B cell (primary cell): Measurements from ENCODE around the gene MGARP. TPM values are rescaled to one million over a fixed set of nuclear protein-coding genes. Genes with fewer than 3 reads are reported as not detected.
"Not testable (repeated sequence)": the region's sequence is repeated elsewhere in the genome, so short reads cannot be mapped to it uniquely, and the experiment has no call there.

ENCODE experiments used
- ATAC-seq: fragments of 200-7000 bp; cut with Tn5 transposase; one replicate; pipeline ENCODE4 v1.10.0; 2021; ENCODE audit warnings: low read depth, mild to moderate bottlenecking, moderate number of reproducible peaks, moderate library complexity
- CTCF ChIA-PET: fragments of 350-600 bp; sonication (Branson Sonifier 250); formaldehyde crosslinking; loops from one replicate; lab custom pipeline; 2021; ENCODE audit warnings: antibody characterized with exemption, inconsistent platforms; lab: Charles Lee
- POLR2A ChIA-PET: fragments of 350-600 bp; sonication (Branson Sonifier 250); formaldehyde crosslinking; loops from one replicate; lab custom pipeline; 2021; ENCODE audit warnings: antibody characterized with exemption; lab: Charles Lee
- DNase-seq: peaks from one replicate; pipeline ENCODE4 v3.0.0; 2013
- H2AFZ ChIP-seq: 2 replicates; pipeline ENCODE4 v1.6.1; 2012; ENCODE audit warnings: mild to moderate bottlenecking, low read depth, low read length; ENCODE audit not compliant: insufficient read depth, poor library complexity, severe bottlenecking
- H3K27ac ChIP-seq, 2 donors: 1 replicate in 1 of 2; 2 replicates in 1 of 2; pipeline ENCODE4 v1.5.1; 2012 to 2013; ENCODE audit warnings: low read length in 2 of 2, mild to moderate bottlenecking in 2 of 2, moderate library complexity in 1 of 2
- H3K27me3 ChIP-seq, 4 experiments: fragments of 200-600 bp in 1 of 4; sonication (generic) in 1 of 4; replicated peaks in 1 of 4; 1 replicate in 2 of 4; 2 replicates in 2 of 4; pipeline versions ENCODE4 v1.6.1 to v1.7.0; 2013 to 2016; ENCODE audit warnings: low read length in 3 of 4, mild to moderate bottlenecking in 2 of 4, mixed read lengths in 1 of 4, moderate library complexity in 1 of 4; ENCODE audit not compliant: insufficient read depth in 4 of 4, control insufficient read depth in 3 of 4; ENCODE audit errors: control extremely low read depth in 1 of 4
- H3K36me3 ChIP-seq, 2 experiments: replicated peaks in 1 of 2; 1 replicate in 1 of 2; 2 replicates in 1 of 2; pipeline versions ENCODE4 v1.6.1 to v1.7.1; 2013; ENCODE audit warnings: low read length in 1 of 2; ENCODE audit not compliant: insufficient read depth in 2 of 2, control insufficient read depth in 1 of 2; ENCODE audit errors: control extremely low read depth in 1 of 2, extremely low read depth in 1 of 2
- H3K4me1 ChIP-seq, 2 donors: fragments of 200-600 bp in 1 of 2; sonication (generic) in 1 of 2; 1 replicate in 1 of 2; 2 replicates in 1 of 2; pipeline versions ENCODE4 v1.5.1 to v1.6.1; 2013 to 2017; ENCODE audit warnings: low read length in 2 of 2; ENCODE audit not compliant: control insufficient read depth in 2 of 2, insufficient read depth in 2 of 2
- H3K4me2 ChIP-seq: replicated peaks from 2 replicates; pipeline ENCODE3; 2012; ENCODE audit warnings: mild to moderate bottlenecking, low read depth, low read length; ENCODE audit not compliant: poor library complexity, severe bottlenecking
- H3K4me3 ChIP-seq, 5 experiments: fragments of 200-600 bp in 1 of 5; sonication (generic) in 1 of 5; 1 replicate in 3 of 5; 2 replicates in 2 of 5; pipeline versions ENCODE4 v1.5.1 to v1.7.0; 2011 to 2016; ENCODE audit warnings: low read length in 4 of 5, mild to moderate bottlenecking in 4 of 5, low read depth in 2 of 5, control low read depth in 1 of 5, moderate library complexity in 1 of 5; ENCODE audit not compliant: insufficient read depth in 1 of 5; ENCODE audit errors: control extremely low read depth in 1 of 5, extremely low read depth in 1 of 5
- H3K79me2 ChIP-seq: fragments of 200-600 bp; sonication (generic); one replicate; pipeline ENCODE4 v1.6.0; 2016; ENCODE audit warnings: low read length; ENCODE audit not compliant: control insufficient read depth, insufficient read depth
- H3K9ac ChIP-seq: fragments of 200-600 bp; sonication (generic); 2 replicates; pipeline ENCODE4 v1.6.1; 2017; ENCODE audit warnings: mild to moderate bottlenecking, low read length, moderate library complexity
- H3K9me3 ChIP-seq, 3 donors: one replicate each; pipeline versions ENCODE4 v1.6.1 to v1.7.1; 2013; ENCODE audit warnings: low read length in 2 of 3; ENCODE audit not compliant: control insufficient read depth in 2 of 3, insufficient read depth in 1 of 3; ENCODE audit errors: control extremely low read depth in 1 of 3
- H4K20me1 ChIP-seq: 2 replicates; pipeline ENCODE4 v1.6.0; 2012; ENCODE audit warnings: mild to moderate bottlenecking, low read length; ENCODE audit not compliant: insufficient read depth, control insufficient read depth, poor library complexity, severe bottlenecking
- H3K27ac Mint-ChIP-seq: one replicate; pipeline ENCODE4 v1.8.0; 2021; ENCODE audit warnings: mixed read lengths
- H3K27me3 Mint-ChIP-seq: one replicate; pipeline ENCODE4 v1.8.0; 2021; ENCODE audit warnings: mixed read lengths
- H3K4me1 Mint-ChIP-seq: one replicate; pipeline ENCODE4 v1.8.0; 2021; ENCODE audit warnings: mixed read lengths
- H3K4me3 Mint-ChIP-seq: one replicate; pipeline ENCODE4 v1.8.0; 2021; ENCODE audit warnings: mixed read lengths
- H3K9me3 Mint-ChIP-seq: one replicate; pipeline ENCODE4 v1.8.0; 2022; ENCODE audit warnings: mixed read lengths; ENCODE audit not compliant: insufficient read depth
- EZH2 ChIP-seq: IDR thresholded peaks from 2 replicates; pipeline ENCODE4 v1.6.1; 2012; ENCODE audit warnings: borderline replicate concordance, low read depth, mild to moderate bottlenecking, moderate library complexity, low read length; ENCODE audit not compliant: insufficient read depth, poor library complexity, severe bottlenecking
- WGBS: methylation state at CpG from one replicate; pipeline ENCODE4 v1.1.5; 2013; ENCODE audit warnings: missing lambda C conversion rate; ENCODE audit not compliant: insufficient coverage; 5-methylcytosine and 5-hydroxymethylcytosine counted together
- intact Hi-C: fragments of 100-400 bp; cut with micrococcal nuclease; formaldehyde crosslinking; loops from one replicate; pipeline ENCODE4 v1.10.0; 2022
- polyA plus RNA-seq: library from polyadenylated mRNA; depleted of rRNA; stranded (reverse); fragments of >200 nt; gene quantifications from 2 replicates; pipeline ENCODE4 v1.2.3, GENCODE V29; 2012
- total RNA-seq, 2 donors: library from RNA; stranded (reverse); fragments of 120-200 nt in 1 of 2; gene quantifications; 1 replicate in 1 of 2; 2 replicates in 1 of 2; pipeline versions ENCODE4 v1.2.3 to v1.2.4, GENCODE V29; 2013 to 2022
- TF ChIP-seq, protein P1 (sequence below): fragments of 200-600 bp; IDR thresholded peaks from one replicate; pipeline ENCODE4 v1.8.0; 2022; ENCODE audit warnings: antibody characterized with exemption, mild to moderate bottlenecking

Gene MGARP
- total and polyA plus RNA-seq, 2 donors (not counting 1 experiment from before 2014, with no cell fraction given), result 0.28 TPM; not detected in 1

DNA sequence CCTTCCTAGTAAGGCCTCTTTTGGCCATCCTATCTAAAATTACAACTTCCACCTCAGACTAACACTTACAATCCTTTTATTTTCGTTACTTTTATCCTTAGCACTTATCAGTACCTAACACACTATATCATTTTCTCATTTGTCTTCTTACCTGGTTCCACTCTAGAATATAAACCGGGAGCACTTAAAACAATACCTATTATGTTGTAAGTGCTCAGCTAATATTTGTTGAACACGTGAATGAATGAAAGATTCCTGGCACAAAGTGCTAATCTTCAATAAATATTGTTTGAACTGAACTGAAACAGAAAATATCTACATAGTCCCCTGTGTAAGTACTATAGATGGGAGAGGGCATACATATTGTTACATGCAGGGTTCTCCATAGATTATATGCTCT is 14.4 kb downstream of the MGARP start:
- TF ChIP-seq, protein P1, sequence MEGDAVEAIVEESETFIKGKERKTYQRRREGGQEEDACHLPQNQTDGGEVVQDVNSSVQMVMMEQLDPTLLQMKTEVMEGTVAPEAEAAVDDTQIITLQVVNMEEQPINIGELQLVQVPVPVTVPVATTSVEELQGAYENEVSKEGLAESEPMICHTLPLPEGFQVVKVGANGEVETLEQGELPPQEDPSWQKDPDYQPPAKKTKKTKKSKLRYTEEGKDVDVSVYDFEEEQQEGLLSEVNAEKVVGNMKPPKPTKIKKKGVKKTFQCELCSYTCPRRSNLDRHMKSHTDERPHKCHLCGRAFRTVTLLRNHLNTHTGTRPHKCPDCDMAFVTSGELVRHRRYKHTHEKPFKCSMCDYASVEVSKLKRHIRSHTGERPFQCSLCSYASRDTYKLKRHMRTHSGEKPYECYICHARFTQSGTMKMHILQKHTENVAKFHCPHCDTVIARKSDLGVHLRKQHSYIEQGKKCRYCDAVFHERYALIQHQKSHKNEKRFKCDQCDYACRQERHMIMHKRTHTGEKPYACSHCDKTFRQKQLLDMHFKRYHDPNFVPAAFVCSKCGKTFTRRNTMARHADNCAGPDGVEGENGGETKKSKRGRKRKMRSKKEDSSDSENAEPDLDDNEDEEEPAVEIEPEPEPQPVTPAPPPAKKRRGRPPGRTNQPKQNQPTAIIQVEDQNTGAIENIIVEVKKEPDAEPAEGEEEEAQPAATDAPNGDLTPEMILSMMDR, result no peak
- TF ChIP-seq EZH2, result no peak
- no peak overlapping the region for H2AFZ ChIP-seq
- Mint-ChIP-seq H3K4me3 (no peak overlapping the region), H3K9me3 (no peaks in the 10 kb centered on the region), H3K4me1 (peaks cover 13% of the 10 kb centered on the region), H3K27ac (no peak overlapping the region), H3K27me3 (no peaks in the 10 kb centered on the region)
- H3K9me3 ChIP-seq, result no peaks in the 10 kb centered on the region
- no peak overlapping the region for H3K4me3 ChIP-seq
- ATAC-seq (no peak), DNase-seq (no peak)
- H4K20me1 ChIP-seq, result no peaks in the 10 kb centered on the region
- no CpG with 5 or more reads among the region's 3 CpGs for WGBS
- intact Hi-C loops, result loop anchor here (1.0 to 5.0 kb wide), 3 partner anchors 15 to 38 kb away; partner anchors contain the start of gene MGARP
- H3K27me3 ChIP-seq, result no peaks in the 10 kb centered on the region
- H3K36me3 ChIP-seq, result no peaks in the 10 kb centered on the region
- H3K4me1 ChIP-seq, result peaks cover 10 to 11% of the 10 kb centered on the region in 2 donors
- H3K79me2 ChIP-seq, result no peaks in the 10 kb centered on the region
- POLR2A ChIA-PET, result interaction anchor here (1.3 kb wide), 1 partner anchor 35 kb away, joined by 3 read pairs; the partner anchor contains the start of gene NAA15
- no peak overlapping the region for H3K27ac ChIP-seq
- H3K4me2 ChIP-seq, result no peak overlapping the region
- CTCF ChIA-PET, result interaction anchor here (1.2 to 2.5 kb wide), 4 partner anchors 10 to 235 kb away, joined by 3 to 17 read pairs (median 6); partner anchors contain the start of gene NAA15
- no peak overlapping the region for H3K9ac ChIP-seq

DNA sequence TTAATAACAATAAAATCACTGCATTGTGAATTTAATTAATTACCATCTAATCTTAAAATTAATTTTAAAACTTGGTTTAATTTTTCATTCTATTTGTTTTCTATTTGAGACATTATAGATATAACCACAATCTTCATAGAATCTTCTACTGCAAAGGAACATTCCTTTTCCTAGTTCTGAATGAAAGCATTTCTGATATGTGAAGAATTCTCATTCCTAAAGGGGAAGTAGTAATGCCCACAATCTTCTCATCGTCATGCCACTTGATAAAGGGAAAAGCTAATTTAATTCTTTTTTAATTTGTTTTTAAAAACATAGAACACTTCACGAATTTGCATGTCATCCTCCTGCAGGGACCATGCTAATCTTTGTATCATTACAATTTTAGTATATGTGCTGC is 23.7 kb downstream of the MGARP start:
- H3K4me3 Mint-ChIP-seq, result no peak overlapping the region
- no peak overlapping the region for H3K9ac ChIP-seq
- no peak overlapping the region for H3K27ac Mint-ChIP-seq
- TF ChIP-seq, protein P1, result no peak
- TF ChIP-seq EZH2, result no peak
- H3K4me1 ChIP-seq, result peaks cover 5 to 6% of the 10 kb centered on the region in 2 donors
- no peaks in the 10 kb centered on the region for H3K79me2 ChIP-seq
- H3K36me3 ChIP-seq, result no peaks in the 10 kb centered on the region
- intact Hi-C loops, result no loop called here
- peaks cover 0 to 2% (median 0%) of the 10 kb centered on the region in 4 experiments for H3K27me3 ChIP-seq
- WGBS, result no CpG with 5 or more reads among the region's 2 CpGs
- DNase-seq, result no peak
- no peaks in the 10 kb centered on the region for H3K27me3 Mint-ChIP-seq
- H4K20me1 ChIP-seq, result no peaks in the 10 kb centered on the region
- H3K27ac ChIP-seq, result no peak overlapping the region
- H3K4me2 ChIP-seq, result no peak overlapping the region
- ChIA-PET CTCF (interaction anchor here (1.0 kb wide), 1 partner anchor 39 kb away, joined by 3 read pairs; no protein-coding TSS in a partner anchor), POLR2A (interaction anchor here (0.6 kb wide), 1 partner anchor 190 kb away, joined by 3 read pairs; no protein-coding TSS in a partner anchor)
- no peaks in the 10 kb centered on the region for H3K9me3 Mint-ChIP-seq
- no peaks in the 10 kb centered on the region for H3K9me3 ChIP-seq
- no peak overlapping the region for H3K4me3 ChIP-seq
- no peak for ATAC-seq
- no peak overlapping the region for H2AFZ ChIP-seq
- H3K4me1 Mint-ChIP-seq, result peaks cover 7% of the 10 kb centered on the region

DNA sequence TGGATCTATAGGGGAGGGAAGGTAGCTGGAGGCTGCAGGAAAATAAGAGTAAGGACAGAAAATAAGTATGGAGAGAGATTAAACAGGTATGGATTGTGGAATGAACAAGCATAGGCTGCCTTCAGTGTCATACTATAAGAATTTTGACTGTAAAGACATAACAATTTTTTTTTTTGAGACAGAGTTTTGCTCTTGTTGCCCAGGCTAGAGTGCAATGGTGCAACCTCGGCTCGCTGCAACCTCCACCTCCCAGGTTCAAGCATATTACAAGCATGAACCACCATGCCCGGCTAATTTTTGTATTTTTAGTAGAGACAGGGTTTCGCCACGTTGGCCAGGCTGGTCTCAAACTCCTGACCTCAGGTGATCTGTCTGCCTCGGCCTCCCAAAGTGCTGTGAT is 24.4 kb downstream of the MGARP start:
- H3K27me3 Mint-ChIP-seq, H3K27me3 ChIP-seq, H3K4me3 Mint-ChIP-seq, H3K4me2 ChIP-seq, ATAC-seq, H3K27ac ChIP-seq, H3K36me3 ChIP-seq, H3K27ac Mint-ChIP-seq, POLR2A ChIA-PET, H3K9ac ChIP-seq, DNase-seq, intact Hi-C loops, H3K4me1 ChIP-seq, H3K9me3 Mint-ChIP-seq, H4K20me1 ChIP-seq, H3K4me1 Mint-ChIP-seq, H3K9me3 ChIP-seq, H2AFZ ChIP-seq, H3K79me2 ChIP-seq, H3K4me3 ChIP-seq: not testable (repeated sequence)
- CTCF ChIA-PET, result interaction anchor here (1.1 kb wide), 1 partner anchor 40 kb away, joined by 3 read pairs; no protein-coding TSS in a partner anchor
- WGBS, result no CpG with 5 or more reads among the region's 6 CpGs
